Neural cell (in vitro differentiated cells): ENCODE results near the gene JMJD8.

Experiments used
- EZH2 ChIP-seq: fragments of 200-600, 300-800 bp; shearing (Covaris generic), sonication (generic); IDR thresholded peaks from 2 replicates; pipeline ENCODE4 v1.6.1; 2014; ENCODE audit warnings: antibody characterized with exemption, low read length, borderline replicate concordance, mild to moderate bottlenecking; ENCODE audit not compliant: insufficient read depth, poor library complexity, severe bottlenecking
- POLR2AphosphoS5 ChIP-seq: IDR thresholded peaks from 2 replicates; pipeline ENCODE4 v1.6.1; 2012
- SMC3 ChIP-seq: fragments of 450-650 bp; conservative IDR thresholded peaks from 2 replicates; pipeline ENCODE4 v1.6.1; 2014; ENCODE audit warnings: antibody characterized with exemption, mild to moderate bottlenecking, moderate library complexity; ENCODE audit not compliant: poor library complexity
- TAF1 ChIP-seq: IDR thresholded peaks from 2 replicates; pipeline ENCODE4 v1.6.1; 2012; ENCODE audit warnings: low read depth
- TF ChIP-seq, protein P1 (sequence below): fragments of 450-650 bp; IDR thresholded peaks from 2 replicates; pipeline ENCODE4 v1.5.1; 2014; ENCODE audit warnings: antibody characterized with exemption, mild to moderate bottlenecking, moderate library complexity; ENCODE audit not compliant: poor library complexity, severe bottlenecking
- TF ChIP-seq, protein P2 (sequence below): IDR thresholded peaks from 2 replicates; pipeline ENCODE4 v1.6.1; 2012; ENCODE audit warnings: borderline replicate concordance

DNA sequence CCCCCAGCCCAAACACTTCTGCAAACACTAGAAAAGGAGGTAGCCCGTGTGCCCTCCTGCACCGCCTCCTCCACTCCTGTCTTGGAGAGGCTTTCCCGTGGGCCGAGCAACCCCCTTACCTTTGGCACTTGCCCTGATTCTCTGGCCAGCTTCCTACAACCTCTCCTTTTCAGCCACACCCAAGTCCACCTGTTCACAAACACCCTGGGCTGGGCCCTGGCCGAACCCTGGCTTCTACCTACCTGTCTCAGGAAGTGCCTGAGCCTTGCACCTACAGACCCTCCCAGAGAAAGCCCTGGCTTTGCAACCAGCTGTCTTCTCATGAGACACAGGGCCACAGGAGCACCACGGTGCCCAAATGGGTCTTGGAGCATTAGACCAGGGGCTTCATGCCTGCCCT lies 34.8 kb upstream of the JMJD8 start:
- TF ChIP-seq POLR2AphosphoS5 (no peak), EZH2 (no peak), TAF1 (no peak), SMC3 (no peak)
- TF ChIP-seq, protein P1, sequence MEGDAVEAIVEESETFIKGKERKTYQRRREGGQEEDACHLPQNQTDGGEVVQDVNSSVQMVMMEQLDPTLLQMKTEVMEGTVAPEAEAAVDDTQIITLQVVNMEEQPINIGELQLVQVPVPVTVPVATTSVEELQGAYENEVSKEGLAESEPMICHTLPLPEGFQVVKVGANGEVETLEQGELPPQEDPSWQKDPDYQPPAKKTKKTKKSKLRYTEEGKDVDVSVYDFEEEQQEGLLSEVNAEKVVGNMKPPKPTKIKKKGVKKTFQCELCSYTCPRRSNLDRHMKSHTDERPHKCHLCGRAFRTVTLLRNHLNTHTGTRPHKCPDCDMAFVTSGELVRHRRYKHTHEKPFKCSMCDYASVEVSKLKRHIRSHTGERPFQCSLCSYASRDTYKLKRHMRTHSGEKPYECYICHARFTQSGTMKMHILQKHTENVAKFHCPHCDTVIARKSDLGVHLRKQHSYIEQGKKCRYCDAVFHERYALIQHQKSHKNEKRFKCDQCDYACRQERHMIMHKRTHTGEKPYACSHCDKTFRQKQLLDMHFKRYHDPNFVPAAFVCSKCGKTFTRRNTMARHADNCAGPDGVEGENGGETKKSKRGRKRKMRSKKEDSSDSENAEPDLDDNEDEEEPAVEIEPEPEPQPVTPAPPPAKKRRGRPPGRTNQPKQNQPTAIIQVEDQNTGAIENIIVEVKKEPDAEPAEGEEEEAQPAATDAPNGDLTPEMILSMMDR, result no peak
- TF ChIP-seq, protein P2, sequence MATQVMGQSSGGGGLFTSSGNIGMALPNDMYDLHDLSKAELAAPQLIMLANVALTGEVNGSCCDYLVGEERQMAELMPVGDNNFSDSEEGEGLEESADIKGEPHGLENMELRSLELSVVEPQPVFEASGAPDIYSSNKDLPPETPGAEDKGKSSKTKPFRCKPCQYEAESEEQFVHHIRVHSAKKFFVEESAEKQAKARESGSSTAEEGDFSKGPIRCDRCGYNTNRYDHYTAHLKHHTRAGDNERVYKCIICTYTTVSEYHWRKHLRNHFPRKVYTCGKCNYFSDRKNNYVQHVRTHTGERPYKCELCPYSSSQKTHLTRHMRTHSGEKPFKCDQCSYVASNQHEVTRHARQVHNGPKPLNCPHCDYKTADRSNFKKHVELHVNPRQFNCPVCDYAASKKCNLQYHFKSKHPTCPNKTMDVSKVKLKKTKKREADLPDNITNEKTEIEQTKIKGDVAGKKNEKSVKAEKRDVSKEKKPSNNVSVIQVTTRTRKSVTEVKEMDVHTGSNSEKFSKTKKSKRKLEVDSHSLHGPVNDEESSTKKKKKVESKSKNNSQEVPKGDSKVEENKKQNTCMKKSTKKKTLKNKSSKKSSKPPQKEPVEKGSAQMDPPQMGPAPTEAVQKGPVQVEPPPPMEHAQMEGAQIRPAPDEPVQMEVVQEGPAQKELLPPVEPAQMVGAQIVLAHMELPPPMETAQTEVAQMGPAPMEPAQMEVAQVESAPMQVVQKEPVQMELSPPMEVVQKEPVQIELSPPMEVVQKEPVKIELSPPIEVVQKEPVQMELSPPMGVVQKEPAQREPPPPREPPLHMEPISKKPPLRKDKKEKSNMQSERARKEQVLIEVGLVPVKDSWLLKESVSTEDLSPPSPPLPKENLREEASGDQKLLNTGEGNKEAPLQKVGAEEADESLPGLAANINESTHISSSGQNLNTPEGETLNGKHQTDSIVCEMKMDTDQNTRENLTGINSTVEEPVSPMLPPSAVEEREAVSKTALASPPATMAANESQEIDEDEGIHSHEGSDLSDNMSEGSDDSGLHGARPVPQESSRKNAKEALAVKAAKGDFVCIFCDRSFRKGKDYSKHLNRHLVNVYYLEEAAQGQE, result no peak
